Tibial nerve (tissue), 4 donors: ENCODE measurements around the gene ATG7. TPM values are rescaled to one million over a fixed set of nuclear protein-coding genes. Genes with fewer than 3 reads are reported as not detected.
A peak's percentile ranks its signal among the peaks of the same experiment; 100 is the strongest.

Experiments used
- DNase-seq, 2 donors: peaks; one replicate each; pipeline ENCODE4 v3.0.0-alpha.2; 2019; ENCODE audit warnings: low spot score in 2 of 2
- H3K27ac ChIP-seq, 4 donors: fragments of 200-600 bp; sonication (generic) in 3 of 4; one replicate each; pipeline ENCODE4 v1.5.1; 2017 to 2019; ENCODE audit warnings: mild to moderate bottlenecking in 1 of 4
- H3K27me3 ChIP-seq, 2 donors: fragments of 200-600 bp; sonication (generic) in 1 of 2; one replicate each; pipeline versions ENCODE4 v1.5.1 to v1.6.0; 2017 to 2019
- H3K36me3 ChIP-seq, 3 donors: fragments of 200-600 bp; sonication (generic); one replicate each; pipeline ENCODE4 v1.5.1; 2018 to 2019
- H3K4me1 ChIP-seq, 4 donors: fragments of 200-600 bp; sonication (generic) in 3 of 4; one replicate each; pipeline ENCODE4 v1.5.1; 2017 to 2019
- H3K4me3 ChIP-seq, 4 donors: fragments of 200-600 bp; sonication (generic) in 3 of 4; one replicate each; pipeline ENCODE4 v1.5.1; 2017 to 2019; ENCODE audit warnings: mild to moderate bottlenecking in 1 of 4, moderate library complexity in 1 of 4
- H3K9me3 ChIP-seq, 4 donors: fragments of 200-600 bp; sonication (generic) in 3 of 4; one replicate each; pipeline ENCODE4 v1.5.1; 2017 to 2019
- CTCF ChIP-seq, 5 experiments: fragments of 200-600 bp in 3 of 5; fragments of 450-650 bp in 2 of 5; sonication (generic) in 3 of 5; IDR thresholded peaks; one replicate each; pipeline ENCODE4 v1.5.1; 2016 to 2019; ENCODE audit warnings: antibody characterized with exemption in 5 of 5, mild to moderate bottlenecking in 3 of 5, moderate library complexity in 2 of 5
- EP300 ChIP-seq, 2 donors: sonication (generic); formaldehyde crosslinking; IDR thresholded peaks; one replicate each; pipeline ENCODE4 v1.6.1; 2017; ENCODE audit warnings: antibody characterized with exemption in 2 of 2, mild to moderate bottlenecking in 1 of 2
- POLR2A ChIP-seq, 2 donors: fragments of 450-650 bp; IDR thresholded peaks; one replicate each; pipeline ENCODE4 v1.6.1; 2017; ENCODE audit warnings: antibody characterized with exemption in 2 of 2, mild to moderate bottlenecking in 2 of 2, moderate library complexity in 2 of 2
- WGBS, 2 donors: methylation state at CpG; one replicate each; pipeline ENCODE4 v1.1.5; 2018; 5-methylcytosine and 5-hydroxymethylcytosine counted together
- total RNA-seq, 4 donors: library from RNA; depleted of rRNA; stranded (reverse); fragments of >200 nt; gene quantifications; one replicate each; pipeline ENCODE4 v1.1.0, GENCODE V29; 2016

The ATG7 gene
- total RNA-seq, 4 donors from 2014 or later: 71.0 to 94.0 (median 76.2) TPM

- H3K9me3 ChIP-seq: no peaks in the 10 kb centered on the region
- H3K36me3 ChIP-seq: peaks cover 0 to 10% (median 0%) of the 10 kb centered on the region in 3 donors
- no peak for TF ChIP-seq POLR2A (IDR thresholded peaks at IDR 0.05)
- no peaks in the 10 kb centered on the region for H3K27me3 ChIP-seq
- H3K27ac ChIP-seq: no peak overlapping the region
- 77 to 94% methylated on average over 9 of the region's 9 CpGs for WGBS, 2 donors
- peaks cover 0 to 22% (median 16%) of the 10 kb centered on the region in 4 donors for H3K4me1 ChIP-seq
- H3K4me3 ChIP-seq: no peak overlapping the region
- DNase-seq: no peak
Measured at GRCh38 chr3:11470031-11470853, 198.0 kb downstream of the ATG7 start.

GRCh38 chr3:11475324-11475723 lies 203.1 kb downstream of the ATG7 start:
- no peaks in the 10 kb centered on the region for H3K36me3 ChIP-seq
- H3K27me3 ChIP-seq: no peaks in the 10 kb centered on the region
- WGBS, 2 donors: 94 to 97% methylated on average over 6 of the region's 6 CpGs
- no peak for DNase-seq
- TF ChIP-seq POLR2A (IDR thresholded peaks at IDR 0.05) (no peak), CTCF (IDR thresholded peaks at IDR 0.05) (no peak), EP300 (IDR thresholded peaks at IDR 0.05) (no peak)
- H3K27ac ChIP-seq: no peak overlapping the region
- H3K4me1 ChIP-seq: peaks cover 0 to 30% (median 4%) of the 10 kb centered on the region in 4 donors
- no peaks in the 10 kb centered on the region for H3K9me3 ChIP-seq
- H3K4me3 ChIP-seq: no peak overlapping the region

GRCh38 chr3:11476735-11477144 lies 204.5 kb downstream of the ATG7 start:
- no peaks in the 10 kb centered on the region for H3K9me3 ChIP-seq
- H3K4me1 ChIP-seq: peaks cover 0 to 44% (median 6%) of the 10 kb centered on the region in 4 donors
- TF ChIP-seq CTCF (IDR thresholded peaks at IDR 0.05) (no peak), POLR2A (IDR thresholded peaks at IDR 0.05) (no peak), EP300 (IDR thresholded peaks at IDR 0.05) (no peak)
- no peak overlapping the region for H3K4me3 ChIP-seq
- no peaks in the 10 kb centered on the region for H3K27me3 ChIP-seq
- DNase-seq: no peak
- H3K36me3 ChIP-seq: no peaks in the 10 kb centered on the region
- 23 to 30% methylated on average over 1 of the region's 1 CpG for WGBS, 2 donors
- H3K27ac ChIP-seq: peak overlapping the region in 3 of 4 donors; percentile 13 to 84 (median 69)

- no peaks in the 10 kb centered on the region for H3K36me3 ChIP-seq
- no peak overlapping the region for H3K4me3 ChIP-seq
- H3K27ac ChIP-seq: peak overlapping the region in 3 of 4 donors; percentile 13 to 84 (median 69)
- 52 to 54% methylated on average over 3 of the region's 3 CpGs for WGBS, 2 donors
- DNase-seq: no peak
- TF ChIP-seq POLR2A (IDR thresholded peaks at IDR 0.05) (no peak), EP300 (IDR thresholded peaks at IDR 0.05) (peak in 1 of 2 donors; percentile 45)
- H3K4me1 ChIP-seq: peaks cover 0 to 52% (median 10%) of the 10 kb centered on the region in 4 donors
- no peaks in the 10 kb centered on the region for H3K27me3 ChIP-seq
- H3K9me3 ChIP-seq: no peaks in the 10 kb centered on the region
Measured at GRCh38 chr3:11477407-11477911, 205.3 kb downstream of the ATG7 start.

- WGBS, 2 donors: 68 to 69% methylated on average over 2 of the region's 2 CpGs
- TF ChIP-seq EP300 (IDR thresholded peaks at IDR 0.05) (no peak), CTCF (IDR thresholded peaks at IDR 0.05) (no peak), POLR2A (IDR thresholded peaks at IDR 0.05) (no peak)
- no peaks in the 10 kb centered on the region for H3K36me3 ChIP-seq
- H3K4me1 ChIP-seq: peaks cover 0 to 53% (median 10%) of the 10 kb centered on the region in 4 donors
- H3K9me3 ChIP-seq: no peaks in the 10 kb centered on the region
- DNase-seq: no peak
- H3K4me3 ChIP-seq: no peak overlapping the region
- H3K27ac ChIP-seq: peak overlapping the region in 2 of 4 donors; percentile 69 to 84
- no peaks in the 10 kb centered on the region for H3K27me3 ChIP-seq
Measured at GRCh38 chr3:11478167-11478566, 206.0 kb downstream of the ATG7 start.

- Histone ChIP-seq H3K36me3 (no peaks in the 10 kb centered on the region), H3K4me1 (peaks cover 0 to 53% (median 10%) of the 10 kb centered on the region in 4 donors), H3K27me3 (no peaks in the 10 kb centered on the region), H3K4me3 (no peak overlapping the region), H3K9me3 (no peaks in the 10 kb centered on the region), H3K27ac (no peak overlapping the region)
- WGBS, 2 donors: 79 to 84% methylated on average over 3 of the region's 3 CpGs
- TF ChIP-seq POLR2A (IDR thresholded peaks at IDR 0.05): no peak
- no peak for TF ChIP-seq EP300 (IDR thresholded peaks at IDR 0.05)
- TF ChIP-seq CTCF (IDR thresholded peaks at IDR 0.05): no peak
- no peak for DNase-seq
Measured at GRCh38 chr3:11479221-11479620, 207.0 kb downstream of the ATG7 start.
